OCI-LY3 (cell line): ENCODE measurements around the gene MSL1.

ENCODE experiments used
- H2AFZ ChIP-seq: fragments of 200-600, 300-600 bp; shearing (Covaris generic); 2 replicates; pipeline ENCODE4 v1.6.0; 2014; ENCODE audit warnings: antibody characterized with exemption, low read depth, low read length
- H3K27ac ChIP-seq: fragments of 200-600, 300-600 bp; sonication (generic); 2 replicates; pipeline ENCODE4 v1.5.1; 2014; ENCODE audit warnings: mild to moderate bottlenecking, low read length, moderate library complexity, mixed read lengths
- H3K27me3 ChIP-seq: fragments of 200-600, 300-600 bp; sonication (generic); 2 replicates; pipeline ENCODE4 v1.6.1; 2014; ENCODE audit warnings: low read depth, low read length, mixed read lengths
- H3K36me3 ChIP-seq: fragments of 200-600, 300-600 bp; sonication (generic); replicated peaks from 2 replicates; pipeline ENCODE3; 2014; ENCODE audit warnings: low read depth, low read length, mixed read lengths
- H3K4me1 ChIP-seq: fragments of 300-600, 200-600 bp; sonication (generic); 2 replicates; pipeline ENCODE4 v1.6.1; 2014; ENCODE audit warnings: low read length, mixed read lengths
- H3K4me2 ChIP-seq: fragments of 200-600, 300-600 bp; sonication (generic); 2 replicates; pipeline ENCODE4 v1.6.1; 2014; ENCODE audit warnings: low read length, mixed read lengths
- H3K4me3 ChIP-seq: fragments of 300-600, 200-600 bp; sonication (generic); 2 replicates; pipeline ENCODE4 v1.5.1; 2014; ENCODE audit warnings: antibody characterized with exemption, mild to moderate bottlenecking, low read length, moderate library complexity
- H3K79me2 ChIP-seq: fragments of 300-600, 200-600 bp; shearing (Covaris generic); 2 replicates; pipeline ENCODE4 v1.6.1; 2014; ENCODE audit warnings: mild to moderate bottlenecking, low read length, mixed read lengths
- H3K9ac ChIP-seq: fragments of 300-600, 200-600 bp; shearing (Covaris generic); 2 replicates; pipeline ENCODE4 v1.6.0; 2014; ENCODE audit warnings: mild to moderate bottlenecking, low read length, moderate library complexity
- H3K9me3 ChIP-seq: fragments of 200-600, 300-600 bp; shearing (Covaris generic); 2 replicates; pipeline ENCODE4 v1.6.1; 2014; ENCODE audit warnings: low read length, mixed read lengths; ENCODE audit not compliant: insufficient read depth
- H4K20me1 ChIP-seq: fragments of 200-600, 300-600 bp; sonication (generic); 2 replicates; pipeline ENCODE4 v1.6.1; 2016; ENCODE audit warnings: low read length, mixed read lengths; ENCODE audit not compliant: insufficient read depth
- EZH2phosphoT487 ChIP-seq: fragments of 200-600 bp; shearing (Covaris generic); IDR thresholded peaks from 2 replicates; pipeline ENCODE4 v1.6.1; 2018; ENCODE audit warnings: antibody characterized with exemption, mixed run types, low read depth
- TF ChIP-seq, protein P1 (sequence below): fragments of 200-600, 300-600 bp; sonication (generic); IDR thresholded peaks from 2 replicates; pipeline ENCODE4 v1.5.1; 2014; ENCODE audit warnings: antibody characterized with exemption, low read length, low read depth

Gene MSL1

DNA sequence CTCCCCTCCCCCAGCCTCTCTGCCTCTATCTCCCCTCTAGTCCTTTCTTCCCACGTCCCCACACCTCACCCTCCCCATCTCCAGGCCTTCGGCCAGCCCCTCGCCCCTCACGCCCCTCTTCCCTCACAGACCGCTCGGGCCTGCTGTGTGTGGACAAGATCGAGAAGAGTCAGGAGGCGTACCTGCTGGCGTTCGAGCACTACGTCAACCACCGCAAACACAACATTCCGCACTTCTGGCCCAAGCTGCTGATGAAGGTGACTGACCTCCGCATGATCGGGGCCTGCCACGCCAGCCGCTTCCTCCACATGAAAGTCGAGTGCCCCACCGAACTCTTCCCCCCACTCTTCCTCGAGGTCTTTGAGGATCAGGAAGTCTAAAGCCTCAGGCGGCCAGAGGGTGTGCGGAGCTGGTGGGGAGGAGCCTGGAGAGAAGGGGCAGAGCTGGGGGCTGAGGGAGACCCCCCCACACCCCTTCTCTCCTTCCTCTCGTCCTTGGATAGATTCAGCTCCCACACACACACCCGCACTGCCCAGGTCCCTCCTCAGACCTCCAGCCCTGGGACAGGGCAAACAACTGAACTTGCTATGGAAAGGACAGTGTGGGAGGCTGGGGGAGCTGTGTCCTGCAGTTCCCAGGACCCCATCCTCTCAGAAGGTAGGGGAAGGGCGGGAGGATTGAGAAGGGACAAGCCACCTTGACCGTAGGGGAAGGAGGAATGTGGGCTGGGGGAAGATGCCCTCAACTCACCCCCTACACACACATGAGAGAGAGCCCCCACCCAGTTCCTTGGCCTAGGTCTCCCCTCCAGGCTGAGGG, 32.5 kb upstream of the MSL1 start:
- peaks cover 39% of the 10 kb centered on the region for H3K4me1 ChIP-seq
- peaks cover 20% of the 10 kb centered on the region for H3K36me3 ChIP-seq
- H3K4me3 ChIP-seq, result no peak overlapping the region
- no peak overlapping the region for H3K9ac ChIP-seq
- H3K4me2 ChIP-seq, result no peak overlapping the region
- no peaks in the 10 kb centered on the region for H3K27me3 ChIP-seq
- no peak overlapping the region for H3K27ac ChIP-seq
- TF ChIP-seq, protein P1, sequence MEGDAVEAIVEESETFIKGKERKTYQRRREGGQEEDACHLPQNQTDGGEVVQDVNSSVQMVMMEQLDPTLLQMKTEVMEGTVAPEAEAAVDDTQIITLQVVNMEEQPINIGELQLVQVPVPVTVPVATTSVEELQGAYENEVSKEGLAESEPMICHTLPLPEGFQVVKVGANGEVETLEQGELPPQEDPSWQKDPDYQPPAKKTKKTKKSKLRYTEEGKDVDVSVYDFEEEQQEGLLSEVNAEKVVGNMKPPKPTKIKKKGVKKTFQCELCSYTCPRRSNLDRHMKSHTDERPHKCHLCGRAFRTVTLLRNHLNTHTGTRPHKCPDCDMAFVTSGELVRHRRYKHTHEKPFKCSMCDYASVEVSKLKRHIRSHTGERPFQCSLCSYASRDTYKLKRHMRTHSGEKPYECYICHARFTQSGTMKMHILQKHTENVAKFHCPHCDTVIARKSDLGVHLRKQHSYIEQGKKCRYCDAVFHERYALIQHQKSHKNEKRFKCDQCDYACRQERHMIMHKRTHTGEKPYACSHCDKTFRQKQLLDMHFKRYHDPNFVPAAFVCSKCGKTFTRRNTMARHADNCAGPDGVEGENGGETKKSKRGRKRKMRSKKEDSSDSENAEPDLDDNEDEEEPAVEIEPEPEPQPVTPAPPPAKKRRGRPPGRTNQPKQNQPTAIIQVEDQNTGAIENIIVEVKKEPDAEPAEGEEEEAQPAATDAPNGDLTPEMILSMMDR, result no peak
- TF ChIP-seq EZH2phosphoT487, result no peak
- no peaks in the 10 kb centered on the region for H3K9me3 ChIP-seq
- H2AFZ ChIP-seq, result no peak overlapping the region
- H4K20me1 ChIP-seq, result no peaks in the 10 kb centered on the region
- H3K79me2 ChIP-seq, result no peaks in the 10 kb centered on the region

DNA sequence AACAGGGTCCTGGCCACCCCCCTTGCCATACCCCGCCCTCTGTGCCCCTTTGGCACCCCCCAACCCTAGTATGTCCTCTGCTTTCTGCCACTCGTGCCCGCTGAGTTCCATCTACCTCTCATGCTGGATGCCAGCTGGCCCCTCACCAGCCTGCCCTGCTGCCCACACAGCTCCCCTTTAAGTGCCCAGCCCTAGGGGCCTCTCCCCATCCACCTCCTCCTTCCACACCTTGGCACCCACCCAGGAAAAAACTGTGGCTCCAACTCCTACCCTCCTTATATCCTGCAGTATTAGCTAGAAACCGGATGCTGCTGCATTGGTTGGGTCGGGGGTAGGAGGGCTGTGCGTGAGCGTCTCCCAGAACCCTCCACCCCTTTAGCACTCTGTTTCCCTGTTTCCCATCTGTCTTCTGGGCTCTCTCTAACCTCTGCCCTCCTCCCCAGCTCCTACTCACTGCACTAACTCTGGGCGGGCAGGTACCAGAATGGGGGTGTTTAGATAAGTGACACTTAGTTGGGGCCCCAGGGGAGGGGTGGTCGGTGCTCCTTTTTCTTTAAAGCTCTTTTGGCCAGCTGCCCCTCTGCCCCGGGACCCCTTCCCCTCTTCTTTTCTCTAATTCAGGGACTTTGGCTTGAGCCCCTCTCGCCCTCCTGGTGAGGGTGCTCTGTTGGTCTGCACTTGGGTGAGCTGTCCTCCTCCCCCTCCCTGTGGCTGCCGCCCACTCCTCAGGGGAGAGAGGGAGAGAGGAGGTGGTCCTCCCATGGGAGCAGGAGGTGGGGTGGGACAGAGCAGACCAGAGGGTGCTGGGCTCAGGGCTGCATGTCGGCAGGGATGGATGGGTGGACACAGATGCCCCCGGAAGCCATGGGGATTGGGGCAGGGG, 31.3 kb upstream of the MSL1 start:
- no peak overlapping the region for H2AFZ ChIP-seq
- no peak overlapping the region for H3K27ac ChIP-seq
- H3K36me3 ChIP-seq, result peaks cover 28% of the 10 kb centered on the region
- H3K9ac ChIP-seq, result no peak overlapping the region
- no peak overlapping the region for H3K4me3 ChIP-seq
- no peaks in the 10 kb centered on the region for H3K27me3 ChIP-seq
- no peak overlapping the region for H3K4me2 ChIP-seq
- no peaks in the 10 kb centered on the region for H4K20me1 ChIP-seq
- H3K79me2 ChIP-seq, result no peaks in the 10 kb centered on the region
- H3K9me3 ChIP-seq, result no peaks in the 10 kb centered on the region
- H3K4me1 ChIP-seq, result peaks cover 51% of the 10 kb centered on the region
- TF ChIP-seq, protein P1, result no peak
- TF ChIP-seq EZH2phosphoT487, result no peak

DNA sequence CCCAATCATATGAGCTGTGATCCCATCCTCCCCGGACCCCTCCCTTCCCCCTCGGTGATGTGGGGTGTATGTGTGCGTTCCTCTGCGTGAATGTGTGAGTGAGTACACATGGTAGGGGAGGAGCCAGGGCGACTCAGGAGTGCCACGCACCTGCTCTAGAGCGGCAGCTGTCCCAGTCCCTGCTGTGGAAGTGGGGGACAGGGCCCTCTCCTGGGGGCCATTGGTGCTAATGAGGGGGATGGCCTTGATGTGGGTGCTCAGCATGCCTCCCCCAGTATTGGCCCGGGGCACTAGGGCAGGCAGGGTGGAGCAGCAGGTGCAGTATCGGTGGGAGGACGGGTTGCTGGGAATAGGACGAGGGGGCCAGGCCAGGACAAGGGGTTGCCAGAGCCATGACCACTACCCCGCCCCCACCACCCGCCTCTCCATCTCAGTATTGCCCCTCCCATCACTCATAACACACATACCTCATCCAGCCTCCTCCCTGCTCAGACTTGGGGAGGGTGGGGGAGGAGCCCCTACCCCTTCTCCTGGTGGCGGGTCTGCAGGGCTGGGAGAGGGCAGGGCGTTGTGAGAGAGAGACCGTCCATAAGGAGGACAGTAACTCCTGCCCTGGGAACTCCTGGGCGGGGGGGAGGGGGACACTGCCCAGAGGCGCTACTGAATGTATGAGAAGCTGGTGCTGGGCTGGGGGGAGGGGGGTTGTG, 29.9 kb upstream of the MSL1 start:
- H3K9me3 ChIP-seq, result no peaks in the 10 kb centered on the region
- peak overlapping the region; percentile 52; the same call in 1 of the 2 replicates for H3K9ac ChIP-seq

More for the DNA sequence above, 29.9 kb upstream of the MSL1 start:
- Histone ChIP-seq H2AFZ (no peak overlapping the region), H3K27ac (peak overlapping the region; percentile 37), H3K4me1 (peaks cover 55% of the 10 kb centered on the region), H4K20me1 (no peaks in the 10 kb centered on the region), H3K4me2 (peak overlapping the region; percentile 67), H3K36me3 (peaks cover 27% of the 10 kb centered on the region), H3K27me3 (no peaks in the 10 kb centered on the region), H3K79me2 (peaks cover 5% of the 10 kb centered on the region), H3K4me3 (peak overlapping the region; percentile 39; the same call in 1 of the 2 replicates)
- TF ChIP-seq, protein P1, result no peak
- no peak for TF ChIP-seq EZH2phosphoT487
